Measurements from ENCODE around the gene TENT5C.

The TENT5C gene

DNA sequence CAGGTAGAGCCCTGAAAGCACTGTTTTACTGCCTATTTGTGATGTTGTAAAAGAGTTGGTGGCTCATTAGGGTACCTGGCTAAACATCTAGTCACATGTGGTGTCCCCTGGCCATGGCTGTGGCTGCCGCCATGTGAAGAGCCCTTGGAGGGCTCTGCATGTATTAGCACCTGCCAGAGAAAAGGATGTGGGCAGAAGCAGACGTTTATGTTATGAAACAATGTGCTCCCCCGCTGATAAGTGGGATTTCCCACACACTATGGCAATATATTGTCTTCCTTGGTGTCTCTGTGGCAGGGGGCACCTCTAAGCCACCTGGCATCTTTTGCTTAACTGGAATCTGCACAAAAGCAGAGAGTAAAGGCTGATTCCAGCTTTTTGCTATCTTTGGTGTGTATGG is 9.6 kb downstream of the TENT5C start:
- peak; percentile 50 for DNase-seq

- DNase-seq = no peak
Observed at GRCh38 chr1:117616356-117616755, 10.5 kb downstream of the TENT5C start.

DNA sequence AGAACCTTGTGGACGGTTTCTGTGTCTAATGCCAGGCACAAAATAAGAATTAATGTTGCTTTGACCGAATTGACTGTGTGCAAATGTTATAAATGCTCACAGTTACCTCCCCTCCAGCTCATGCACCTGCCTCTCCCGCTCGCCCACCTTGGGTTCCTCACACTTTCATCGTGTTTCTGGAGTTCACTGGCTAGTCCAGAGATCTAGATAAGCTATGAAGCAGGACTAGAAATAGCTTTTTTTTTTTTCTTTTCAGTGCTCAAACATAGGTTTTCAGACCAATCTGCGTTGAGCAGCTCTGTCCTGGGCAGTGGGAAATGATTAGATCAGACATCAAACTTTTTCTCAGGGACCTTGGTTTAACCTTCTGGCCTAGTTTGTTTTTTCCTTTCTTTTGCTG is 11.1 kb downstream of the TENT5C start:
- no peak for DNase-seq

GRCh38 chr1:117618450-117619122 is 12.7 kb downstream of the TENT5C start:
- DNase-seq = no peak

DNA sequence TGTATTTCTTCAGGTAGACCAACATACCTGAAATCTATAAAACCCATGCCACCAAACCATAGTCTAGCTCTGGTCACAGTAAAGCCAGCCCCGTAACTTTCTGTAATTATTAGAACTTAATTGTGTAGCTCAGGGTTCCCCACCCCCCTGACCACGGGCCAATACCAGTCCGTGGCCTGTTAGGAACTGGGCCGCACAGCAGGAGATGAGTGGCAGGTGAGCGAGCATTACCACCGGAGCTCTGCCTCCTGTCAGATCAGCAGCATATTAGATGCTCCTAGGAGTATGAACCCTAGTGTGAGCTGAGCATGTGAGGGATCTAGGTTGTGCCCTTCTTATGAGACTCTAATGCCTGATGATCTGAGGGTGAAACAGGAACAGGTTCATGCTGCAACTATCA is 14.6 kb downstream of the TENT5C start:
- DNase-seq = no peak

DNA sequence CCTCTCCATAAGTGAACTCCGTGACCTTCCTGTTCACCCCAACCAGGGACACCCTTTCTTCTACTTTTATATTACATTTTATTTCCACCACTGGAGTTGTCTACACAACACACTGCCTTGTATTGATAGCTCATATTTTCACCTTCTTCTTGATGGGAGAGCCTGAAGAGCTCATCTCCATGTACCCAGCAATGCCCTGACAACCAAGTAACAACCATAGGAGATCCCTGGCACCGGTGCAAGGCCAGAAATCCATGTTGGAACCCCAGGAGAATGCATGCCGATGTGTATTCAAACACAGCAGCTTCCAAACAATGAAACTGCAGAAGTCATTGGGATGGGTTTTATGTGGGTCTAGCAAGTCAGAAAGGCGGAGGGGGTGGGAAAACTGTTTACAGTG is 15.5 kb downstream of the TENT5C start:
- no peak for DNase-seq

- DNase-seq = no peak
Observed at GRCh38 chr1:117622726-117623125, 16.9 kb downstream of the TENT5C start.

DNA sequence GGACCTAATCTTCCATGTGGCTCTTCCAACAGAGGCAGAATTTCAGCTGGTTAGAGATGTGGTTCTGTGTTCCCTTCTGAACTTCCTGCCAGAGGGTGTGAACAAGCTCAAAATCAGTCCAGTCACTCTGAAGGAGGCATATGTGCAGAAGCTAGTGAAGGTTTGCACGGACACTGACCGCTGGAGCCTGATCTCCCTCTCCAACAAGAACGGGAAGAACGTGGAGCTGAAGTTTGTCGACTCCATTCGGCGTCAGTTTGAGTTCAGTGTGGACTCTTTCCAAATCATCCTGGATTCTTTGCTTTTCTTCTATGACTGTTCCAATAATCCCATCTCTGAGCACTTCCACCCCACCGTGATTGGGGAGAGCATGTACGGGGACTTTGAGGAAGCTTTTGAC is 17.3 kb downstream of the TENT5C start:
- no peak for DNase-seq

- no peak for DNase-seq
Observed at GRCh38 chr1:117623698-117624097, 17.9 kb downstream of the TENT5C start.

DNA sequence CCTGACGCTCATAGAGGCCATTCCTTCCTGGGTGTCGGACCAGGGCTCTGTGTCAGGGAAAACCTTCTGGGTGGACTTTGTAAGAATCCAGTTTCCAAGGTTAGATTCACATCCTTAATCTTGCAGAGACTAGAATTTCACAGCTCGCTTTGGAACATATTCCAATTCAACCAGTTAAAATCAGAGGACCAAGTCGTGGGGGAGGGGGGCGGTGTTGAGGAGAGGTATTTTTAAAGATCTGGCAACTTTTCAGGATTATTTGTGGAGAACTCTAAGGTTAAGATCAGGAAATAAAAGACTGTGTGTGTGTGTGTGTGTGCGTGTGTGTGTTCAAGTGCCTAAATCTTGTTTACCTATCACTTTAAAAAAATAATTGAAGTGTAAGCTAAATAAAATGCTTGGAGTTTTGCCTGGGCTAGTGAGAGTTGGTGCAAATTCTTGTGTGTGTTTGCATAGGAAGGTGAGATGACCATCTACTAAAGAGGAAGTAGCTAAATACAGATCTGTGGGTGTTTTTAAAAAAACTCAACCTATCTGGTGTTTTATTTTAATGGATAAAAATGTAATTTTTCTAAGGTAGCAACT is 21.8 kb downstream of the TENT5C start:
- DNase-seq = peak; percentile 53

DNA sequence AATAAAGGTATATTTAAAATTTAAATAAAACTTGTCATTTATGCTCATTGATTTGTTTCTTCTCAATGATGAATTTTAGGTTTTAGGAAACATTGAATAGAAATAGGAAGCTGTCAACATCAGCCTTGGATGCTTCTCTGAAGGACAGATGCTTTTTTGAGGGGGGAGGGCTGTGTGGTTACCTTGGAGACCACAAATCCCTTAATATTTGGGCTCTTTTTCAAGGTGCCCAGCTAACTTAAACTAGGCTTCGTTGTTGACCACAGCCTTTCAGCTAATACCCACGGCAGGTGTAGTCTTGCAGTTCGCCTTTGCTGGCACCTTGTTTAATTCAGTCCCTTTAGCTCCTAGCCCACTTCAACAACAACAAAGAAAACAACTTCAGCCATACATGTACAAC is 22.5 kb downstream of the TENT5C start:
- no peak for DNase-seq

- no peak for DNase-seq
Observed at GRCh38 chr1:117629625-117630422, 24.0 kb downstream of the TENT5C start.

DNA sequence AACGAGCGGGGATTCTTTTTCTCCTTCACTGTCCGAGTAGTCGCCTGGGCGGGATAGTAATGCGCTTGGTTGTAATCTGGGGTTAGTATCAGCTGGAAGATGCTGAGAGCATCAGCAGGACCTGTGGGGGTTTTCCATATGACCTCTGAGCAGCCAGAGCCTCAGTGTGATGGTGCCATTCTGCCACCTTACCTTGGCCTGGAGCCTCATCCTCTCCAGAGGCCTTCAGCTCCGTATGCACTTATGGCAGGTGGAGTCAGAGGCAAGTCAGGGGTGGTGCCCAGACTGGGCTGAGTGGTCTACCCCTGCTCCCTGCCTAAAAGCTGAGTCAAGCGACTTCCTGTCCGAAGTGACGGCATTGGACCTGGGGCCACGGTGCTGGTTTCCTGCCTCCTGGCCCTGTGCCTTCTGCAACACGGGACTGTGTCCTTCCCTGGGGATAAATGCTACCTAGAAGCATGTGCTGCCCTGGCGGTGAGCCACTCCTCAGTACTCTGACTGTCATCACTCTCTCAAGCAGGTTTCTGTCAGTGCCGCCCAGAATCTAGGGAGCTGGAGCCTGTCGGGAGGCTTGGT is 24.7 kb downstream of the TENT5C start:
- no peak for DNase-seq

- no peak for DNase-seq
Observed at GRCh38 chr1:117631359-117632160, 25.7 kb downstream of the TENT5C start.

GRCh38 chr1:117632269-117633067 is 26.6 kb downstream of the TENT5C start:
- DNase-seq = peak; percentile 61

DNA sequence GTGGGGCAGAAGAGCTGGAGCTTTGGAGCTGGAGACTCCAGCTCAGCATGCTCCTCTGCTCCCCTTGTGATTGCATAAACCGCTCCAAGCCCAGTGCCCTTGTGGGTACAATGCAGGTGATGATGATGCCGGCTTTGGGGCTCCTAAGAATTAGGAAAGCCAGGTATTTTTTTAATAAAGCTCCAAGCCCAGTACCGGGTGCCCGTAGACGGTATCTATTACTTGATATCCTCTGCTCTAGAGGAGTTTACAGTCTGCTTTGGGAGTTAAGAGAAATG is 27.2 kb downstream of the TENT5C start:
- no peak for DNase-seq

GRCh38 chr1:117633423-117633822 is 27.6 kb downstream of the TENT5C start:
- DNase-seq = no peak

DNA sequence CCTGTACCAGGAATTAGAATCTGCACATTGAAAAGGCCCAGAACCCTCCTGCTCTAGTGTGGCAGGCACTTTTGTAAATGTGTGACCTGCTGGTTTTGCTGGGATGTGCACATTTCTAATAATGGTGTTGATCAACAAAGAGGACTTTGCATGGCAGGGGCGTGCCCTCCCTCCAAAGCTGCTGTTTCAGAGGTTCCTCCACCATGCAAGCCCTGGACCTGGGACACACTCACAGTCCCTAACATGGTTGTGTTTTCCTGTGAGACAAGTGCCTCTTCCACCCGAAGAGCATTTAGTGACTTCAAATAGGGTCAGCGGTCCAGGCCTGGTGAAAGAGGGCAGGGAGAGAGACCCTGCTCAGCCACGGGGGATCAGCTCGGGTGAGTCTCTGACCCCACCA is 28.1 kb downstream of the TENT5C start:
- DNase-seq = no peak

- DNase-seq = no peak
Observed at GRCh38 chr1:117634631-117635030, 28.8 kb downstream of the TENT5C start.

DNA sequence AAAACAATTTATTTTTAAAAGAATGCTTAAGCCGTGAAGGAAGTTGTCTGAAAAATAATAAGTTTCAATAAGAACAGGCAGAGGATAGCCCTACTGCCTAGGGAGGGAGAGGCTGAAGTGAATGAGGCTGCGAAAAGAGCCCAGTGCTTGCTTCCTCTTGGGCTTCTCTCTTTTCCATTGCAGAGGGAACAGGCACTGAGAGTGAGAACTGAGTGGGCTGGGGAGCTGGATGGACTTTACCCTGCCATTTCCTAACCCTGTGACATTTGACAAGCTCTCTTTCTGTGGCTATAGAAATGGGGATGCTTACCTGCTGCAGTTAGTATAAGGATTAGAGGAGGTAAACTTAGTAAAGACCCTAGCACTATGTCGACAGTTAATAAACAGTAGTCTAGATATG is 30.0 kb downstream of the TENT5C start:
- DNase-seq = no peak

DNA sequence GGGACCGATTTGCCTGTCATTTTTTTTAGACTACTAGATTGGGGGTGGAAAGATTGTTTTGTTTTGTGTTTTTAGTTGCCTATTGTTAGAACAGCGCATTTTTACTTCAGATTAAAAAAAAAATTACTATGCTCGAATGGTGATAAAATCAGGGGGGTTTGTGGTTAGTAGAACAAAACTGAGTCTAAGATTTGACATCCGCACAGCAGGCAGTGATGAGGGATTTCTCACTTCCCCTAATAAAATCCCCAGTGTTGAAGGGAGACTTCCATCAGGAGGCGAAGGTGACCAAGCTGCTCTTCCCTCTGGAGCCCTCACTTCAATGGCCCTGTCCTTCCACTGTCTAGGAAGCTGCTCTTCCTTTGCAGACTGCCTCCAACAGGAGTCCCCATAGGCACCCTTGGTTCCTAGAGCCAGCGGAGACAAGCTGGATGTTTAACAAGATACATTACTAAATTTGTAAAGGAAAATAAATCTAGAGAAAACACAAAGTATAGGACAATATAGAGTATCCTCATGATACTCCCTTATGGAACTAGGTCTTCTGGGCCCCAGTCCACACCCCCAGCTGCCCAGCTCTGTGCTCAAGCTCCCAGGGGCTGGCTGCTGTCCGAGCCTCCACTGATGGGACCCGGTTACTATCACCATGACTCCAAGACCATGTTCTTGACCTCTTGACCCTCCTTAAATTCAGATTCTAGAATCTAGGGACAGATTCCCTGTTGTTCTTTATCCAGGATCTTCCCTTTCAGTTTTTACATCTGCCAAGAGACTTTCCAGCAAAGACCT is 31.0 kb downstream of the TENT5C start:
- no peak for DNase-seq

DNA sequence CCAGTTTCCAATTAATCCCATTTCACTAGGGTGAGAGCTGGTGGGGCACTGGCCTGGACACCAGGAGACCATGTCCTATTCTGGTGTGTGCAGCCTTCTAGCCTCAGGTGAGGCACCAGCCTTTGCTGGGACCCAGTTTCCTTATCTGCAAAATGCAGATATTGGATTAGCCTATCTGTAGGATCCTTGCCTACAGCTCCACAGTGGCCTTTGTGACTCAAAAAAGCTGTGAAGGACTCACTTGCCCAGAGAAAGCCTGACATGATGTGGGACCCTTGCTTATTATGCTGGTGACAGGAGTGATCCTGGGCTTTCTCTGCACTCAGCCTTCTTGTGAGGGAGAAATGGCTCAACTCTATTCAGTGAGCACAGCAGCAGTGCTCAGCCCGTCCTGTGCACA is 32.3 kb downstream of the TENT5C start:
- DNase-seq = no peak
